Measurements from ENCODE around the gene FGFR4.

- TF ChIP-seq POLR2A (IDR thresholded peaks at IDR 0.05; ENCODE audit: low read length) (no peak), GATA1 (IDR thresholded peaks at IDR 0.05; ENCODE audit: low read depth, low read length) (no peak)
Observed at GRCh38 chr5:177066224-177066623, 20.5 kb upstream of the FGFR4 start.

Measured in erythroblast (primary cell).